IMR-90 (cell line): ENCODE data around the gene TBX3. TPM values are rescaled to one million over a fixed set of nuclear protein-coding genes. Genes with fewer than 3 reads are reported as not detected.

Experiments used
- ATAC-seq: fragments of 200-7000 bp; cut with Tn5 transposase; 2 replicates; pipeline ENCODE4 v1.9.1; 2020; ENCODE audit warnings: low read depth, mild to moderate bottlenecking, moderate library complexity
- BruUV-seq: library from RNA; stranded (reverse); fragments of 400-500 nt; replicated peaks from 2 replicates; lab custom pipeline; 2021; lab: Mats Ljungman, UMichigan
- CTCF ChIA-PET: fragments of 300-600 bp; formaldehyde crosslinking; extraction: SDS; loops from one replicate; lab custom pipeline; 2021; ENCODE audit warnings: antibody characterized with exemption; lab: Yijun Ruan, JAX
- POLR2A ChIA-PET: fragments of 300-600 bp; sonication (Branson Sonifier 250); formaldehyde crosslinking; loops from one replicate; lab custom pipeline; 2022; ENCODE audit warnings: antibody characterized with exemption; ENCODE audit not compliant: unreplicated experiment; lab: Charles Lee
- DNase-seq: peaks from one replicate; pipeline ENCODE4 v3.0.0; 2013
- H2AFZ ChIP-seq: replicated peaks from 2 replicates; pipeline ENCODE3; 2013; ENCODE audit warnings: low read length, mild to moderate bottlenecking; ENCODE audit not compliant: poor library complexity
- H2AK5ac ChIP-seq: 2 replicates; pipeline ENCODE4 v1.6.1; 2013; ENCODE audit warnings: low read depth, low read length, inconsistent platforms
- H2AK9ac ChIP-seq: replicated peaks from 2 replicates; pipeline ENCODE3; 2013; ENCODE audit warnings: mild to moderate bottlenecking, low read depth, low read length, moderate library complexity; ENCODE audit not compliant: poor library complexity
- H2BK120ac ChIP-seq: 2 replicates; pipeline ENCODE4 v1.6.1; 2013; ENCODE audit warnings: low read depth, low read length, inconsistent platforms
- H2BK15ac ChIP-seq: 3 replicates; pipeline ENCODE4 v1.6.1; 2013; ENCODE audit warnings: low read depth, low read length, inconsistent platforms
- H2BK20ac ChIP-seq: 2 replicates; pipeline ENCODE4 v1.6.1; 2013; ENCODE audit warnings: low read depth, mild to moderate bottlenecking, inconsistent platforms, low read length, moderate library complexity
- H2BK5ac ChIP-seq: 2 replicates; pipeline ENCODE4 v1.6.1; 2013; ENCODE audit warnings: mild to moderate bottlenecking, low read depth, low read length, inconsistent platforms; ENCODE audit not compliant: poor library complexity, severe bottlenecking
- H3K14ac ChIP-seq: replicated peaks from 2 replicates; pipeline ENCODE4 v1.6.1; 2013; ENCODE audit warnings: low read depth, low read length, inconsistent platforms
- H3K18ac ChIP-seq: 2 replicates; pipeline ENCODE4 v1.6.1; 2013; ENCODE audit warnings: low read depth, low read length, control low read depth
- H3K23ac ChIP-seq: 2 replicates; pipeline ENCODE4 v1.6.1; 2013; ENCODE audit warnings: low read depth, low read length, inconsistent platforms
- H3K27ac ChIP-seq: 2 replicates; pipeline ENCODE4 v1.5.1; 2013; ENCODE audit warnings: mild to moderate bottlenecking, control low read depth, low read length; ENCODE audit not compliant: insufficient read depth
- H3K27me3 ChIP-seq: 2 replicates; pipeline ENCODE4 v1.6.1; 2013; ENCODE audit warnings: low read length; ENCODE audit not compliant: control insufficient read depth, insufficient read depth
- H3K36me3 ChIP-seq: 2 replicates; pipeline ENCODE4 v1.6.1; 2013; ENCODE audit warnings: low read length, mixed read lengths; ENCODE audit not compliant: control insufficient read depth, insufficient read depth
- H3K4ac ChIP-seq: 2 replicates; pipeline ENCODE4 v1.6.1; 2013; ENCODE audit warnings: low read depth, low read length, inconsistent platforms
- H3K4me1 ChIP-seq: 2 replicates; pipeline ENCODE4 v1.6.1; 2013; ENCODE audit warnings: low read length, mixed read lengths; ENCODE audit not compliant: control insufficient read depth, insufficient read depth
- H3K4me2 ChIP-seq: 2 replicates; pipeline ENCODE4 v1.6.1; 2013; ENCODE audit warnings: low read depth, mild to moderate bottlenecking, control low read depth, low read length, moderate library complexity
- H3K4me3 ChIP-seq: 2 replicates; pipeline ENCODE4 v1.5.1; 2013; ENCODE audit warnings: low read depth, mild to moderate bottlenecking, control low read depth, low read length, moderate library complexity; ENCODE audit not compliant: insufficient read depth
- H3K56ac ChIP-seq: 2 replicates; pipeline ENCODE4 v1.6.1; 2013; ENCODE audit warnings: low read length, inconsistent platforms; ENCODE audit not compliant: insufficient read depth; ENCODE audit errors: extremely low read depth
- H3K79me1 ChIP-seq, 2 experiments: 2 replicates each; pipeline ENCODE4 v1.6.1; 2013; ENCODE audit warnings: low read length in 2 of 2, inconsistent platforms in 1 of 2, low read depth in 1 of 2
- H3K9ac ChIP-seq: 2 replicates; pipeline ENCODE4 v1.6.1; 2013; ENCODE audit warnings: low read depth, low read length, control low read depth
- H3K9me1 ChIP-seq: 2 replicates; pipeline ENCODE4 v1.6.1; 2013; ENCODE audit warnings: low read length, inconsistent platforms; ENCODE audit not compliant: insufficient read depth
- H3K9me3 ChIP-seq: 2 replicates; pipeline ENCODE4 v1.6.1; 2013; ENCODE audit warnings: low read length; ENCODE audit not compliant: control insufficient read depth, insufficient read depth
- H4K20me1 ChIP-seq: 2 replicates; pipeline ENCODE4 v1.6.1; 2013; ENCODE audit warnings: low read length, inconsistent platforms; ENCODE audit not compliant: insufficient read depth
- H4K5ac ChIP-seq: 2 replicates; pipeline ENCODE4 v1.6.1; 2013; ENCODE audit warnings: mild to moderate bottlenecking, low read depth, low read length, control low read depth
- H4K8ac ChIP-seq, 2 experiments: 2 replicates each; pipeline ENCODE4 v1.6.1; 2013; ENCODE audit warnings: low read depth in 2 of 2, low read length in 2 of 2, control low read depth in 1 of 2, inconsistent platforms in 1 of 2
- H4K91ac ChIP-seq: 2 replicates; pipeline ENCODE4 v1.6.1; 2013; ENCODE audit warnings: low read depth, low read length, inconsistent platforms; ENCODE audit not compliant: insufficient read depth
- CEBPB ChIP-seq: IDR thresholded peaks from 2 replicates; pipeline ENCODE4 v1.6.1; 2012; ENCODE audit warnings: low read depth, low read length, improper control_type of control experiment
- CHD1 ChIP-seq: IDR thresholded peaks from 2 replicates; pipeline ENCODE4 v1.6.1; 2012; ENCODE audit warnings: low read depth, low read length, improper control_type of control experiment
- MAFK ChIP-seq: IDR thresholded peaks from 2 replicates; pipeline ENCODE4 v1.6.1; 2012; ENCODE audit warnings: low read depth, low read length, improper control_type of control experiment
- MAZ ChIP-seq: IDR thresholded peaks from 2 replicates; pipeline ENCODE4 v1.6.1; 2012; ENCODE audit warnings: low read depth, mild to moderate bottlenecking, low read length, improper control_type of control experiment, moderate library complexity, borderline replicate concordance
- MXI1 ChIP-seq: IDR thresholded peaks from 2 replicates; pipeline ENCODE4 v1.6.1; 2012; ENCODE audit warnings: low read depth, mild to moderate bottlenecking, low read length, moderate library complexity, borderline replicate concordance
- RAD21 ChIP-seq: IDR thresholded peaks from 2 replicates; pipeline ENCODE4 v1.6.1; 2012; ENCODE audit warnings: low read length, improper control_type of control experiment
- USF2 ChIP-seq: fragments of 150-350 bp; IDR thresholded peaks from 2 replicates; pipeline ENCODE4 v1.6.1; 2017; ENCODE audit warnings: mild to moderate bottlenecking, antibody characterized with exemption, low read length, low read depth
- WGBS, 2 experiments: methylation state at CpG; one replicate each; pipeline versions ENCODE4 v1.1.5 to v1.1.7; 2013; ENCODE audit warnings: missing lambda C conversion rate in 2 of 2; ENCODE audit not compliant: insufficient read length in 1 of 2; ENCODE audit errors: extremely low coverage in 2 of 2; 5-methylcytosine and 5-hydroxymethylcytosine counted together
- dilution Hi-C: fragments of 300-500 bp; cut with HindIII; formaldehyde crosslinking; loops from one replicate; pipeline ENCODE4 v1.14.3; 2018; ENCODE audit warnings: low sequenced_read_pairs; ENCODE audit not compliant: unreplicated experiment
- in situ Hi-C: fragments of 300-500 bp; cut with MboI; formaldehyde crosslinking; loops from 3 replicates; pipeline ENCODE4 v1.14.3; 2019; ENCODE audit warnings: low sequenced_read_pairs, inconsistent platforms, mixed read lengths
- intact Hi-C: fragments of 100-400 bp; cut with micrococcal nuclease; formaldehyde crosslinking; loops from 2 replicates; pipeline ENCODE4 v1.10.0; 2022
- polyA plus RNA-seq, 3 experiments: library from polyadenylated mRNA; depleted of rRNA; stranded (reverse); fragments of >200 nt; gene quantifications; 2 replicates each; pipeline ENCODE4 v1.2.3, GENCODE V29; 2012; ENCODE audit warnings: low replicate concordance in 1 of 3
- total RNA-seq: library from RNA; depleted of rRNA; stranded (reverse); fragments of >200 nt; gene quantifications from 2 replicates; pipeline ENCODE4 v1.2.3, GENCODE V29; 2012

Gene TBX3
- total and polyA plus RNA-seq, 2 of the 4 experiments (the other 2 are of a cell fraction) = 15.8 to 44.9 TPM

GRCh38 chr12:114703060-114703493 lies 19.1 kb upstream of the TBX3 start:
- H3K14ac ChIP-seq = no peak overlapping the region
- no peak overlapping the region for H2AFZ ChIP-seq
- H3K18ac ChIP-seq = no peak overlapping the region
- H3K4me3 ChIP-seq = no peak overlapping the region
- peaks cover 9% of the 10 kb centered on the region for H3K27me3 ChIP-seq
- no peak overlapping the region for H2BK120ac ChIP-seq
- no peak overlapping the region for H2BK15ac ChIP-seq
- peaks cover 12% of the 10 kb centered on the region for H3K4me1 ChIP-seq
- no peaks in the 10 kb centered on the region for H3K79me1 ChIP-seq
- POLR2A ChIA-PET = interaction anchor here (0.6 to 0.7 kb wide), 2 partner anchors 12 to 15 kb away, joined by 12 read pairs; no protein-coding TSS in a partner anchor
- H3K36me3 ChIP-seq = no peaks in the 10 kb centered on the region
- no peaks in the 10 kb centered on the region for H3K9me1 ChIP-seq
- intact Hi-C loops (no loop called here), dilution Hi-C loops (no loop called here), in situ Hi-C loops (no loop called here)
- no peak overlapping the region for H2BK20ac ChIP-seq
- H3K9ac ChIP-seq = no peak overlapping the region
- H2AK9ac ChIP-seq = no peak overlapping the region
- no peak overlapping the region for H3K27ac ChIP-seq
- no peak overlapping the region for H4K91ac ChIP-seq
- H4K20me1 ChIP-seq = no peaks in the 10 kb centered on the region
- no peak overlapping the region for H3K56ac ChIP-seq
- no peaks in the 10 kb centered on the region for H3K9me3 ChIP-seq
- H3K4ac ChIP-seq = no peak overlapping the region
- H4K5ac ChIP-seq = no peak overlapping the region
- TF ChIP-seq USF2 (no peak), MAFK (no peak), RAD21 (no peak), MAZ (no peak), CEBPB (no peak), CHD1 (no peak), MXI1 (no peak)
- DNase-seq (no peak), ATAC-seq (no peak)
- no CpG with 5 or more reads among the region's 6 CpGs for WGBS, 2 experiments
- no peak overlapping the region for H3K4me2 ChIP-seq
- no TSS peak for BruUV-seq
- H4K8ac ChIP-seq = no peak overlapping the region
- no peak overlapping the region for H2AK5ac ChIP-seq
- H2BK5ac ChIP-seq = no peak overlapping the region
- CTCF ChIA-PET = interaction anchor here (0.5 to 0.8 kb wide), 5 partner anchors 11 to 1484 kb away, joined by 3 to 6 read pairs (median 3); partner anchors contain the start of gene TBX3
- no peak overlapping the region for H3K23ac ChIP-seq
